Common myeloid progenitor, CD34-positive (primary cell): Measurements from ENCODE around the gene ZNF496.

Experiments used
- CTCF ChIA-PET: fragments of 350-600 bp; sonication (Branson Sonifier 250); formaldehyde crosslinking; loops from one replicate; lab custom pipeline; 2021; ENCODE audit warnings: antibody characterized with exemption; lab: Charles Lee
- POLR2A ChIA-PET: fragments of 350-600 bp; sonication (Branson Sonifier 250); formaldehyde crosslinking; loops from one replicate; lab custom pipeline; 2021; ENCODE audit warnings: antibody characterized with exemption; lab: Charles Lee
- DNase-seq, 3 donors: peaks; one replicate each; pipeline versions ENCODE4 v3.0.0 to v3.0.0-alpha.2; 2013
- H3K27ac ChIP-seq, 2 experiments: 1 replicate in 1 of 2; 2 replicates in 1 of 2; pipeline ENCODE4 v1.7.0; 2013; ENCODE audit warnings: inconsistent platforms in 2 of 2, low read length in 2 of 2, mild to moderate bottlenecking in 2 of 2, low read depth in 1 of 2, moderate library complexity in 1 of 2; ENCODE audit not compliant: severe bottlenecking in 2 of 2, insufficient read depth in 1 of 2, poor library complexity in 1 of 2
- H3K27me3 ChIP-seq, 5 experiments: replicated peaks in 2 of 5; 1 replicate in 3 of 5; 2 replicates in 2 of 5; pipeline versions ENCODE4 v1.6.1 to v1.7.0; 2013; ENCODE audit warnings: low read length in 4 of 5, mild to moderate bottlenecking in 2 of 5, moderate library complexity in 2 of 5, inconsistent platforms in 1 of 5; ENCODE audit not compliant: insufficient read depth in 5 of 5, control insufficient read depth in 4 of 5
- H3K36me3 ChIP-seq, 4 experiments: 1 replicate in 2 of 4; 2 replicates in 2 of 4; pipeline versions ENCODE4 v1.6.1 to v1.7.0; 2013; ENCODE audit warnings: low read length in 3 of 4, control low read depth in 1 of 4, mild to moderate bottlenecking in 1 of 4; ENCODE audit not compliant: control insufficient read depth in 4 of 4, insufficient read depth in 4 of 4
- H3K4me1 ChIP-seq, 4 experiments: 1 replicate in 3 of 4; 2 replicates in 1 of 4; pipeline versions ENCODE4 v1.6.1 to v1.7.1; 2013; ENCODE audit warnings: low read length in 3 of 4, mild to moderate bottlenecking in 3 of 4, control low read depth in 1 of 4, inconsistent platforms in 1 of 4, moderate library complexity in 1 of 4; ENCODE audit not compliant: control insufficient read depth in 4 of 4, insufficient read depth in 4 of 4; ENCODE audit errors: control extremely low read depth in 1 of 4
- H3K4me3 ChIP-seq, 7 experiments: 1 replicate in 4 of 7; 2 replicates in 3 of 7; pipeline versions ENCODE4 v1.5.1 to v1.7.0; 2013; ENCODE audit warnings: mild to moderate bottlenecking in 7 of 7, low read length in 6 of 7, moderate library complexity in 6 of 7, inconsistent platforms in 2 of 7, low read depth in 2 of 7, control low read depth in 1 of 7; ENCODE audit not compliant: insufficient read depth in 4 of 7, control insufficient read depth in 1 of 7; ENCODE audit errors: extremely low read depth in 1 of 7
- H3K9me3 ChIP-seq, 5 experiments: 1 replicate in 4 of 5; 2 replicates in 1 of 5; pipeline versions ENCODE4 v1.6.1 to v1.7.1; 2013; ENCODE audit warnings: low read length in 4 of 5, mild to moderate bottlenecking in 2 of 5, inconsistent platforms in 1 of 5, low read depth in 1 of 5, moderate library complexity in 1 of 5; ENCODE audit not compliant: control insufficient read depth in 4 of 5, insufficient read depth in 2 of 5; ENCODE audit errors: control extremely low read depth in 1 of 5
- WGBS: methylation state at CpG from one replicate; pipeline ENCODE4 v1.1.5; 2013; ENCODE audit not compliant: insufficient coverage; 5-methylcytosine and 5-hydroxymethylcytosine counted together

ZNF496 gene

GRCh38 chr1:247347477-247348222, 16.0 kb upstream of the ZNF496 start:
- Histone ChIP-seq H3K27me3 (no peaks in the 10 kb centered on the region), H3K36me3 (no peaks in the 10 kb centered on the region), H3K4me3 (peak overlapping the region in 5 of 7 experiments; percentile 43 to 78 (median 52)), H3K4me1 (peaks cover 0 to 10% (median 6%) of the 10 kb centered on the region in 4 experiments), H3K27ac (no peak overlapping the region), H3K9me3 (peaks cover 0 to 3% (median 0%) of the 10 kb centered on the region in 5 experiments)
- ChIA-PET POLR2A (no interaction called here), CTCF (interaction anchor here (1.6 kb wide), 1 partner anchor 8 kb away, joined by 4 read pairs; no protein-coding TSS in a partner anchor)
- DNase-seq, result peak in 1 of 3 donors; percentile 48
- 4% methylated on average over 8 of the region's 31 CpGs for WGBS

- Histone ChIP-seq H3K9me3 (no peaks in the 10 kb centered on the region), H3K27me3 (no peaks in the 10 kb centered on the region), H3K36me3 (peaks cover 0 to 6% (median 2%) of the 10 kb centered on the region in 4 experiments), H3K4me1 (peaks cover 0 to 10% (median 6%) of the 10 kb centered on the region in 4 experiments), H3K4me3 (no peak overlapping the region), H3K27ac (no peak overlapping the region)
- ChIA-PET CTCF (interaction anchor here (1.3 kb wide), 1 partner anchor 13 kb away, joined by 3 read pairs; no protein-coding TSS in a partner anchor), POLR2A (no interaction called here)
- no peak for DNase-seq
- WGBS, result 97% methylated on average over 4 of the region's 4 CpGs
Observed at GRCh38 chr1:247345881-247346280, 14.2 kb upstream of the ZNF496 start.

- Histone ChIP-seq H3K27ac (no peak overlapping the region), H3K4me1 (peaks cover 0 to 6% (median 4%) of the 10 kb centered on the region in 4 experiments), H3K27me3 (no peaks in the 10 kb centered on the region), H3K36me3 (peaks cover 0 to 21% (median 14%) of the 10 kb centered on the region in 4 experiments), H3K9me3 (no peaks in the 10 kb centered on the region), H3K4me3 (no peak overlapping the region)
- 86% methylated on average over 1 of the region's 1 CpG for WGBS
- ChIA-PET CTCF (no interaction called here), POLR2A (no interaction called here)
- no peak for DNase-seq
Observed at GRCh38 chr1:247343801-247344200, 12.1 kb upstream of the ZNF496 start.

- POLR2A ChIA-PET, result no interaction called here
- CTCF ChIA-PET, result interaction anchor here (1.4 to 2.2 kb wide), 2 partner anchors 10 to 34 kb away, joined by 4 read pairs; no protein-coding TSS in a partner anchor
- Histone ChIP-seq H3K4me3 (no peak overlapping the region), H3K27ac (no peak overlapping the region), H3K9me3 (no peaks in the 10 kb centered on the region), H3K27me3 (no peaks in the 10 kb centered on the region), H3K4me1 (peaks cover 4 to 29% (median 26%) of the 10 kb centered on the region in 4 experiments), H3K36me3 (peaks cover 0 to 42% (median 15%) of the 10 kb centered on the region in 4 experiments)
- no peak for DNase-seq
- WGBS, result 100% methylated on average over 1 of the region's 3 CpGs
Observed at GRCh38 chr1:247338723-247339275, 7.1 kb upstream of the ZNF496 start.

- H3K4me3 ChIP-seq, result no peak overlapping the region
- CTCF ChIA-PET, result no interaction called here
- H3K9me3 ChIP-seq, result no peaks in the 10 kb centered on the region
- H3K4me1 ChIP-seq, result peaks cover 4 to 37% (median 34%) of the 10 kb centered on the region in 4 experiments
- H3K36me3 ChIP-seq, result peaks cover 0 to 50% (median 15%) of the 10 kb centered on the region in 4 experiments
- H3K27me3 ChIP-seq, result no peaks in the 10 kb centered on the region
- no peak for DNase-seq
- no peak overlapping the region for H3K27ac ChIP-seq
- POLR2A ChIA-PET, result no interaction called here
- 80% methylated on average over 9 of the region's 11 CpGs for WGBS
Observed at GRCh38 chr1:247337961-247338360, 6.3 kb upstream of the ZNF496 start.

- Histone ChIP-seq H3K4me3 (no peak overlapping the region), H3K4me1 (peaks cover 4 to 44% (median 41%) of the 10 kb centered on the region in 4 experiments), H3K27me3 (no peaks in the 10 kb centered on the region), H3K27ac (no peak overlapping the region), H3K36me3 (peaks cover 0 to 50% (median 15%) of the 10 kb centered on the region in 4 experiments), H3K9me3 (no peaks in the 10 kb centered on the region)
- ChIA-PET CTCF (interaction anchor here (0.8 to 1.3 kb wide), 2 partner anchors 11 to 35 kb away, joined by 5 to 6 read pairs; no protein-coding TSS in a partner anchor), POLR2A (no interaction called here)
- WGBS, result 88% methylated on average over 10 of the region's 10 CpGs
- no peak for DNase-seq
Observed at GRCh38 chr1:247337250-247337746, 5.6 kb upstream of the ZNF496 start.
